ENCODE data around the gene ATF4. TPM values are rescaled to one million over a fixed set of nuclear protein-coding genes. Genes with fewer than 3 reads are reported as not detected.

Gene ATF4
- total RNA-seq, 1 experiment from 2014 or later: 177 TPM

- no TSS peak for BruUV-seq (replicated peaks)
- Histone ChIP-seq H3K9me3 (ENCODE audit: control insufficient read depth, insufficient read depth, low read depth, low read length) (no peaks in the 10 kb centered on the region), H3K4me3 (ENCODE audit: low read depth in 2 of 2, low read length in 2 of 2) (no peak overlapping the region), H3K36me3 (ENCODE audit: control insufficient read depth, insufficient read depth, low read length) (no peaks in the 10 kb centered on the region), H3K27ac (ENCODE audit: low read length) (no peak overlapping the region), H3K4me1 (ENCODE audit: control insufficient read depth, insufficient read depth, low read length) (peaks cover 4% of the 10 kb centered on the region), H3K27me3 (ENCODE audit: control insufficient read depth, insufficient read depth, low read length) (no peaks in the 10 kb centered on the region)
- intact Hi-C loops (cut with micrococcal nuclease; ENCODE audit: unreplicated experiment) (no loop called here), in situ Hi-C loops (cut with HindIII; ENCODE audit: low pct_unique_long_range_greater_than_20kb, low sequenced_read_pairs) (no loop called here)
- no peak for DNase-seq (ENCODE audit: low read depth, low spot score)
- POLR2A ChIA-PET: no interaction called here
- no peak for TF ChIP-seq SIN3A (IDR thresholded peaks at IDR 0.05; ENCODE audit: borderline replicate concordance, insufficient read depth, low read depth, low read length)
- peak in 1 of 2 experiments; percentile 67; a peak in 2 of 4 replicates for TF ChIP-seq REST (IDR thresholded peaks at IDR 0.05; ENCODE audit: insufficient read depth in 1 of 2, low read depth in 2 of 2, low read length in 1 of 2)
- CTCF ChIA-PET: interaction anchor here (0.6 to 1.4 kb wide), 4 partner anchors 81 to 477 kb away, joined by 3 to 6 read pairs (median 4); no protein-coding TSS in a partner anchor
- no peak for ATAC-seq
Measured at GRCh38 chr22:39560127-39560526, 39.8 kb downstream of the ATF4 start.

- POLR2A ChIA-PET: no interaction called here
- Histone ChIP-seq H3K4me1 (ENCODE audit: control insufficient read depth, insufficient read depth, low read length) (peaks cover 4% of the 10 kb centered on the region), H3K9me3 (ENCODE audit: control insufficient read depth, insufficient read depth, low read depth, low read length) (no peaks in the 10 kb centered on the region), H3K4me3 (ENCODE audit: low read depth in 2 of 2, low read length in 2 of 2) (no peak overlapping the region), H3K36me3 (ENCODE audit: control insufficient read depth, insufficient read depth, low read length) (no peaks in the 10 kb centered on the region), H3K27me3 (ENCODE audit: control insufficient read depth, insufficient read depth, low read length) (no peaks in the 10 kb centered on the region), H3K27ac (ENCODE audit: low read length) (no peak overlapping the region)
- ATAC-seq: no peak
- BruUV-seq (replicated peaks): no TSS peak
- TF ChIP-seq TCF7L2 (IDR thresholded peaks at IDR 0.05; ENCODE audit: low read depth, low read length) (no peak), POLR2AphosphoS5 (IDR thresholded peaks at IDR 0.05; ENCODE audit: low read depth, low read length) (no peak), REST (IDR thresholded peaks at IDR 0.05; ENCODE audit: insufficient read depth in 1 of 2, low read depth in 2 of 2, low read length in 1 of 2) (no peak), SIN3A (IDR thresholded peaks at IDR 0.05; ENCODE audit: borderline replicate concordance, insufficient read depth, low read depth, low read length) (no peak)
- TF ChIP-seq, protein P1, sequence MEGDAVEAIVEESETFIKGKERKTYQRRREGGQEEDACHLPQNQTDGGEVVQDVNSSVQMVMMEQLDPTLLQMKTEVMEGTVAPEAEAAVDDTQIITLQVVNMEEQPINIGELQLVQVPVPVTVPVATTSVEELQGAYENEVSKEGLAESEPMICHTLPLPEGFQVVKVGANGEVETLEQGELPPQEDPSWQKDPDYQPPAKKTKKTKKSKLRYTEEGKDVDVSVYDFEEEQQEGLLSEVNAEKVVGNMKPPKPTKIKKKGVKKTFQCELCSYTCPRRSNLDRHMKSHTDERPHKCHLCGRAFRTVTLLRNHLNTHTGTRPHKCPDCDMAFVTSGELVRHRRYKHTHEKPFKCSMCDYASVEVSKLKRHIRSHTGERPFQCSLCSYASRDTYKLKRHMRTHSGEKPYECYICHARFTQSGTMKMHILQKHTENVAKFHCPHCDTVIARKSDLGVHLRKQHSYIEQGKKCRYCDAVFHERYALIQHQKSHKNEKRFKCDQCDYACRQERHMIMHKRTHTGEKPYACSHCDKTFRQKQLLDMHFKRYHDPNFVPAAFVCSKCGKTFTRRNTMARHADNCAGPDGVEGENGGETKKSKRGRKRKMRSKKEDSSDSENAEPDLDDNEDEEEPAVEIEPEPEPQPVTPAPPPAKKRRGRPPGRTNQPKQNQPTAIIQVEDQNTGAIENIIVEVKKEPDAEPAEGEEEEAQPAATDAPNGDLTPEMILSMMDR (IDR thresholded peaks at IDR 0.05): no peak
- in situ Hi-C loops (cut with HindIII; ENCODE audit: low pct_unique_long_range_greater_than_20kb, low sequenced_read_pairs): no loop called here
- DNase-seq (ENCODE audit: low read depth, low spot score): no peak
- intact Hi-C loops (cut with micrococcal nuclease; ENCODE audit: unreplicated experiment): no loop called here
- CTCF ChIA-PET: no interaction called here
Measured at GRCh38 chr22:39562839-39563489, 42.6 kb downstream of the ATF4 start.

All from Panc1 (cell line).